Neural cell (in vitro differentiated cells): ENCODE measurements around the gene COG8. TPM values are rescaled to one million over a fixed set of nuclear protein-coding genes. Genes with fewer than 3 reads are reported as not detected.

Source experiments
- H2AFZ ChIP-seq: fragments of 200-600, 300-800 bp; sonication (generic), shearing (Covaris generic); 2 replicates; pipeline ENCODE4 v1.6.0; 2014; ENCODE audit warnings: low read depth, mild to moderate bottlenecking, antibody characterized with exemption, low read length, moderate library complexity
- H3F3A ChIP-seq: fragments of 200-600 bp; shearing (Covaris generic); 2 replicates; pipeline ENCODE4 v1.6.1; 2016; ENCODE audit warnings: mild to moderate bottlenecking, moderate library complexity, mixed read lengths, antibody characterized with exemption, low read length; ENCODE audit not compliant: insufficient read depth, poor library complexity, severe bottlenecking
- H3K27ac ChIP-seq: fragments of 200-600, 300-800 bp; sonication (generic), shearing (Covaris generic); 2 replicates; pipeline ENCODE4 v1.5.1; 2014; ENCODE audit warnings: mild to moderate bottlenecking, low read length, moderate library complexity
- H3K27me3 ChIP-seq: fragments of 300-800, 200-600 bp; sonication (generic), shearing (Covaris generic); 2 replicates; pipeline ENCODE4 v1.6.0; 2014; ENCODE audit warnings: mild to moderate bottlenecking, low read depth, low read length, moderate library complexity; ENCODE audit not compliant: insufficient read depth
- H3K36me3 ChIP-seq: fragments of 300-800, 200-600 bp; sonication (generic), shearing (Covaris generic); 2 replicates; pipeline ENCODE4 v1.5.1; 2014; ENCODE audit warnings: mild to moderate bottlenecking, antibody characterized with exemption, low read length, moderate library complexity; ENCODE audit not compliant: insufficient read depth
- H3K4me2 ChIP-seq: fragments of 300-800, 200-600 bp; sonication (generic), shearing (Covaris generic); 2 replicates; pipeline ENCODE4 v1.6.0; 2014; ENCODE audit warnings: mild to moderate bottlenecking, low read length
- H3K4me3 ChIP-seq: fragments of 300-800, 200-600 bp; sonication (generic), shearing (Covaris generic); 2 replicates; pipeline ENCODE4 v1.5.1; 2014; ENCODE audit warnings: mild to moderate bottlenecking, low read length, moderate library complexity
- H3K79me2 ChIP-seq: fragments of 200-600 bp; shearing (Covaris generic); replicated peaks from 2 replicates; pipeline ENCODE4 v1.6.0; 2014; ENCODE audit warnings: mild to moderate bottlenecking, low read length, moderate library complexity; ENCODE audit not compliant: insufficient read depth
- H3K9ac ChIP-seq: fragments of 300-800, 200-600 bp; sonication (generic), shearing (Covaris generic); 2 replicates; pipeline ENCODE4 v1.6.1; 2016; ENCODE audit warnings: mild to moderate bottlenecking, low read length, mixed read lengths
- H3K9me2 ChIP-seq: fragments of 200-600 bp; shearing (Covaris generic); 2 replicates; pipeline ENCODE4 v1.6.1; 2016; ENCODE audit warnings: mild to moderate bottlenecking, low read length, mixed read lengths; ENCODE audit not compliant: insufficient read depth
- H3K9me3 ChIP-seq: fragments of 200-600, 300-800 bp; sonication (generic), shearing (Covaris generic); 2 replicates; pipeline ENCODE4 v1.6.1; 2016; ENCODE audit warnings: mild to moderate bottlenecking, mixed run types, low read length, moderate library complexity, mixed read lengths
- H4K20me1 ChIP-seq: fragments of 200-600 bp; shearing (Covaris generic); 2 replicates; pipeline ENCODE4 v1.6.1; 2016; ENCODE audit warnings: mild to moderate bottlenecking, mixed run types; ENCODE audit not compliant: insufficient read depth
- EP300 ChIP-seq: fragments of 450-650 bp; conservative IDR thresholded peaks from 2 replicates; pipeline ENCODE4 v1.6.1; 2014; ENCODE audit warnings: antibody characterized with exemption, mild to moderate bottlenecking, moderate library complexity; ENCODE audit not compliant: poor library complexity, severe bottlenecking
- EZH2 ChIP-seq: fragments of 200-600, 300-800 bp; shearing (Covaris generic), sonication (generic); IDR thresholded peaks from 2 replicates; pipeline ENCODE4 v1.6.1; 2014; ENCODE audit warnings: antibody characterized with exemption, low read length, borderline replicate concordance, mild to moderate bottlenecking; ENCODE audit not compliant: insufficient read depth, poor library complexity, severe bottlenecking
- MXI1 ChIP-seq: fragments of 450-650 bp; conservative IDR thresholded peaks from 2 replicates; pipeline ENCODE4 v1.6.1; 2014; ENCODE audit warnings: antibody characterized with exemption, mild to moderate bottlenecking; ENCODE audit not compliant: poor library complexity, severe bottlenecking
- POLR2AphosphoS5 ChIP-seq: IDR thresholded peaks from 2 replicates; pipeline ENCODE4 v1.6.1; 2012
- RAD21 ChIP-seq: fragments of 450-650 bp; conservative IDR thresholded peaks from 2 replicates; pipeline ENCODE4 v1.6.1; 2014; ENCODE audit warnings: antibody characterized with exemption, mild to moderate bottlenecking, moderate library complexity
- SMC3 ChIP-seq: fragments of 450-650 bp; conservative IDR thresholded peaks from 2 replicates; pipeline ENCODE4 v1.6.1; 2014; ENCODE audit warnings: antibody characterized with exemption, mild to moderate bottlenecking, moderate library complexity; ENCODE audit not compliant: poor library complexity
- TAF1 ChIP-seq: IDR thresholded peaks from 2 replicates; pipeline ENCODE4 v1.6.1; 2012; ENCODE audit warnings: low read depth
- polyA plus RNA-seq: library from polyadenylated mRNA; depleted of rRNA; stranded (reverse); fragments of >200 nt; gene quantifications from 2 replicates; pipeline ENCODE4 v1.2.3, GENCODE V29; 2014
- TF ChIP-seq, protein P1 (sequence below): IDR thresholded peaks from 2 replicates; pipeline ENCODE4 v1.6.1; 2012; ENCODE audit warnings: borderline replicate concordance
- TF ChIP-seq, protein P2 (sequence below): fragments of 450-650 bp; IDR thresholded peaks from 2 replicates; pipeline ENCODE4 v1.5.1; 2014; ENCODE audit warnings: antibody characterized with exemption, mild to moderate bottlenecking, moderate library complexity; ENCODE audit not compliant: poor library complexity, severe bottlenecking

COG8 gene
- polyA plus RNA-seq, 1 donor from 2014 or later: 27.8 TPM

GRCh38 chr16:69319381-69319780 is 20.0 kb downstream of the COG8 start:
- Histone ChIP-seq H3K9me3 (no peaks in the 10 kb centered on the region), H3K9ac (no peak overlapping the region), H2AFZ (no peak overlapping the region), H3K4me2 (no peak overlapping the region), H4K20me1 (no peaks in the 10 kb centered on the region), H3K27me3 (no peaks in the 10 kb centered on the region), H3K79me2 (peaks cover 1% of the 10 kb centered on the region), H3K27ac (no peak overlapping the region), H3K36me3 (peaks cover 7% of the 10 kb centered on the region), H3K9me2 (no peaks in the 10 kb centered on the region), H3K4me3 (no peak overlapping the region), H3F3A (no peaks in the 10 kb centered on the region)
- no peak for TF ChIP-seq RAD21
- TF ChIP-seq EZH2: no peak
- no peak for TF ChIP-seq SMC3
- TF ChIP-seq, protein P1, sequence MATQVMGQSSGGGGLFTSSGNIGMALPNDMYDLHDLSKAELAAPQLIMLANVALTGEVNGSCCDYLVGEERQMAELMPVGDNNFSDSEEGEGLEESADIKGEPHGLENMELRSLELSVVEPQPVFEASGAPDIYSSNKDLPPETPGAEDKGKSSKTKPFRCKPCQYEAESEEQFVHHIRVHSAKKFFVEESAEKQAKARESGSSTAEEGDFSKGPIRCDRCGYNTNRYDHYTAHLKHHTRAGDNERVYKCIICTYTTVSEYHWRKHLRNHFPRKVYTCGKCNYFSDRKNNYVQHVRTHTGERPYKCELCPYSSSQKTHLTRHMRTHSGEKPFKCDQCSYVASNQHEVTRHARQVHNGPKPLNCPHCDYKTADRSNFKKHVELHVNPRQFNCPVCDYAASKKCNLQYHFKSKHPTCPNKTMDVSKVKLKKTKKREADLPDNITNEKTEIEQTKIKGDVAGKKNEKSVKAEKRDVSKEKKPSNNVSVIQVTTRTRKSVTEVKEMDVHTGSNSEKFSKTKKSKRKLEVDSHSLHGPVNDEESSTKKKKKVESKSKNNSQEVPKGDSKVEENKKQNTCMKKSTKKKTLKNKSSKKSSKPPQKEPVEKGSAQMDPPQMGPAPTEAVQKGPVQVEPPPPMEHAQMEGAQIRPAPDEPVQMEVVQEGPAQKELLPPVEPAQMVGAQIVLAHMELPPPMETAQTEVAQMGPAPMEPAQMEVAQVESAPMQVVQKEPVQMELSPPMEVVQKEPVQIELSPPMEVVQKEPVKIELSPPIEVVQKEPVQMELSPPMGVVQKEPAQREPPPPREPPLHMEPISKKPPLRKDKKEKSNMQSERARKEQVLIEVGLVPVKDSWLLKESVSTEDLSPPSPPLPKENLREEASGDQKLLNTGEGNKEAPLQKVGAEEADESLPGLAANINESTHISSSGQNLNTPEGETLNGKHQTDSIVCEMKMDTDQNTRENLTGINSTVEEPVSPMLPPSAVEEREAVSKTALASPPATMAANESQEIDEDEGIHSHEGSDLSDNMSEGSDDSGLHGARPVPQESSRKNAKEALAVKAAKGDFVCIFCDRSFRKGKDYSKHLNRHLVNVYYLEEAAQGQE: no peak
- TF ChIP-seq, protein P2, sequence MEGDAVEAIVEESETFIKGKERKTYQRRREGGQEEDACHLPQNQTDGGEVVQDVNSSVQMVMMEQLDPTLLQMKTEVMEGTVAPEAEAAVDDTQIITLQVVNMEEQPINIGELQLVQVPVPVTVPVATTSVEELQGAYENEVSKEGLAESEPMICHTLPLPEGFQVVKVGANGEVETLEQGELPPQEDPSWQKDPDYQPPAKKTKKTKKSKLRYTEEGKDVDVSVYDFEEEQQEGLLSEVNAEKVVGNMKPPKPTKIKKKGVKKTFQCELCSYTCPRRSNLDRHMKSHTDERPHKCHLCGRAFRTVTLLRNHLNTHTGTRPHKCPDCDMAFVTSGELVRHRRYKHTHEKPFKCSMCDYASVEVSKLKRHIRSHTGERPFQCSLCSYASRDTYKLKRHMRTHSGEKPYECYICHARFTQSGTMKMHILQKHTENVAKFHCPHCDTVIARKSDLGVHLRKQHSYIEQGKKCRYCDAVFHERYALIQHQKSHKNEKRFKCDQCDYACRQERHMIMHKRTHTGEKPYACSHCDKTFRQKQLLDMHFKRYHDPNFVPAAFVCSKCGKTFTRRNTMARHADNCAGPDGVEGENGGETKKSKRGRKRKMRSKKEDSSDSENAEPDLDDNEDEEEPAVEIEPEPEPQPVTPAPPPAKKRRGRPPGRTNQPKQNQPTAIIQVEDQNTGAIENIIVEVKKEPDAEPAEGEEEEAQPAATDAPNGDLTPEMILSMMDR: no peak
- no peak for TF ChIP-seq MXI1
- no peak for TF ChIP-seq TAF1
- no peak for TF ChIP-seq EP300
- no peak for TF ChIP-seq POLR2AphosphoS5

- H3K4me3 ChIP-seq: no peak overlapping the region
- no peaks in the 10 kb centered on the region for H3K27me3 ChIP-seq
- H3F3A ChIP-seq: no peaks in the 10 kb centered on the region
- H3K9ac ChIP-seq: no peak overlapping the region
- H3K9me3 ChIP-seq: no peaks in the 10 kb centered on the region
- TF ChIP-seq, protein P2: no peak
- H3K79me2 ChIP-seq: no peaks in the 10 kb centered on the region
- no peak overlapping the region for H3K27ac ChIP-seq
- no peak overlapping the region for H3K4me2 ChIP-seq
- H4K20me1 ChIP-seq: no peaks in the 10 kb centered on the region
- H2AFZ ChIP-seq: no peak overlapping the region
- H3K36me3 ChIP-seq: peaks cover 7% of the 10 kb centered on the region
- no peaks in the 10 kb centered on the region for H3K9me2 ChIP-seq
These were observed 20.5 kb downstream of the COG8 start for GRCh38 chr16:69318911-69319289.
